IPS-11a (cell line): ENCODE data around the gene FOXK2.

ENCODE experiments used
- H3K4me3 ChIP-seq: one replicate; pipeline ENCODE4 v1.5.1; 2013; ENCODE audit warnings: low read depth, low read length, control low read depth

Gene FOXK2

DNA sequence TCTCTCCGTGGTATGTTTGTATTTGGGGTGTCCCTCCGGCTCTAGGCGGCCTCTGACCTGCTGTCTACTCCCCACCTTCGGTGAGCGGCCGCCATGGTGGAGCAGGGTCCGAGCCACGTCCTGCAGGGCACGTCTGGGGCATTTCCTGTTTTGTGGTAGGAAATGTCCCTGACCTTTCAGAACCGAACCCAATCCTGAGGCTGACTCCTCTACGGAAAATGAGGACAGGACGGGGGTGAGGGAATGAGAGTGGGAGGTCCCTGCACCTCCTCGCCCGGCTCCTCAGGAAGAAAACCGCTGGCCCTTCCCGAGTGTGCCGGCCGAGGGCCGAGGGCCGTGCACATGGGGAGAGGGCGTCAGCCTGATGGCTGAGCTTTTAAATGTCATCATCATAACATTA is 83.0 kb downstream of the FOXK2 start:
- H3K4me3 ChIP-seq = no peak overlapping the region

DNA sequence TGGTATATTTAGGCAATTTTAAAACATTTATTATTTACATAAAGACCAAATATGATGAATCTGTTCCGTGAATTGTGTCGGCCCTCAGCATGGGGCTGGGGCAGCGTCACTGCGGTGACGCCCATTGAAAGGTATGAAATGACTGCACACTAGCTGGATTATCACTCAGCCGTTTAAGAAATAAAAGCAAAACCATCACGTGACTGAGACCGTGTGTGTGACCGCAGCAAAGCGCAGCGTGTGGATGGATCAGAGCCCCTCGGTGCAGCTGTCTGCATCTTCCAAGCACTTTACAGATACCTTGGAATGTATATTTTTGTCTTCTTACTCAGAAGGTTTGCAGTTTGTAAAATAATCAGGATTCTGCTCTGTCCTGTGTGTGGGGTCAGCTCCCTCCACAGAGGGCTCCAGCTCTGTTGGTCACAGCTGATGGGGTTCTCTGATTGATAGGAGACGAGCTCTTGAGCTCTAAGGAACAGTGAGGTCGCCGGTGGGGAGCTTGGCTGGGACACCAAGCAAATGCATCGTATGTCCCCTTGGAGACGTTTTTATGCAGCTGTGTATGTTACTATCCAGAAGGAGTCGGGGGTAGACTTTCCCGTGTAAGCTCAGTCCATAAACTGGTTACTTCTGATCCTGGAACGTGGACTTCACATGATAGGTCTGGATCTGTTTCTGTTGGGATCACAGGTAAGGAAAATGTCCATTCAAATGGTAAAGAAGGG is 83.6 kb downstream of the FOXK2 start:
- H3K4me3 ChIP-seq = no peak overlapping the region

DNA sequence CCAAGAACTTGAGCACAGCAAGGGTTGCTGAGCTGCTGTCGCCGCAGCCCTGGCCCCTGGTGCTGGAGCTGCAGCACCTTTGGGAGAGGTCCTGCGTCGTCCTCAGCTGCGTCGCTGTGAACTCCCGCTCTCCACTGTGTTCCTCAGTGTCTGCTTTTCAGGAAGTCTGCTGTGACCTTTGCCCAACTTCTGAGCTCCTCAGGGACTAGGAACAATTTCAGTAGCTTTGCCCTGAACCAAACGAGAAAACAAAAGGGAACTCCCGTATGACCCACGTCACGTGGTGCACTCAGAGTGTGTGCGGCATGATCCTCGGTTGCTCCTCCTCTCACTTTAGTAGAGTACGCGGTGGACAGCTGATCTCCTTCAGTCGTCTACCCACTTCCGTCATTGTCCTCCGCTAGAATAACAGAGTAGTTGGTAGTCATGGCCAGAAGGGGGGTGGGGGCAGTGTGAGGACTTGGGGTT is 84.5 kb downstream of the FOXK2 start:
- no peak overlapping the region for H3K4me3 ChIP-seq

DNA sequence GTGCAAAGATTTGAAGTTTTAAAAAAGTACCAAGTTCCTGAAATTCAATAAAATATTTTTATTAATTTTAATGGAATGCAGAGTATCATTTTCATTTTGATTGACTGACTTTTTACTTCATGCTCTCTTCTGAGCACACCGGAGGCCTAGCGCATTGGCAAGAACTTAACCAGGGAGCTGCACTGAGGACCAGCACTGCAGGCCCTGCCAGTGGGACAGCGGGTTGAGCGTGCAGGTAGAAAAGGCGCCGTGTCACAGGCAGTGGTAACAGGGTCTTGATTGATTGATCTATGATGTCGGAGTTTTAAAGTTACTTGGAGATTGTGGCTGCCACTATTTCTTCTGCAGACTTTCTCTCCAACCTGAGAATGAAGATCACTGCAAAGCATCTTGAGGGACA is 85.0 kb downstream of the FOXK2 start:
- H3K4me3 ChIP-seq = no peak overlapping the region

DNA sequence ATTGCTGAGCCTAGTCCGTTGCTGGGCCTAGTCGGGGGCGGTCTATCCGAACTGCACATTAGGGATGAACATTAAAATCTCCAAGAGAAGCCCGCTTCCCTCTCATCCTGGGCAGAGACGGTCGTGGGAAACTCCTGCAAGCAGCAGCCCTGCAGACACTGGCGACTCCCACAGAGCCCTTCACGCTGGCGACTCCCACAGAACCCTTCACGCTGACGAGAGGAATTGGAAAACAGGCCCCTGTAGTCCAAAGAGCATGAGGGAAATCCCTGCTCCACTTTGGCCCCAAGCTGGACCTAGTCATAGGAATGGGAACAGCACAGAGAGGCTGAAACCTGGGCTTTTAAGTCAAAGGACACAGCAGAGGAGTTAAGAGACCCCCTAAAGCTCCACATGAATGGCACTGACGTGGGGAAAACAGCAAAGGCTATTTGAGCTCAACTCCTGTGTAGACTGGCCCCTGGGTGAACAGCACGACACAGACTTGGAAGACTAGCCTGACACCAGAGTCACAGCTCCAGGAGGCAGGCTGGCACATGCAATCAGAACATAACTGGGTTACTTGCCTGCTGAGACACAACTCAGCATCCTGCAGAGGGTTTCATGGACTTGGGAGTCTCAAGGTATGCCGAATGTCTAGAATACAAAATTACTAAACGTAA is 86.5 kb downstream of the FOXK2 start:
- H3K4me3 ChIP-seq = no peak overlapping the region

DNA sequence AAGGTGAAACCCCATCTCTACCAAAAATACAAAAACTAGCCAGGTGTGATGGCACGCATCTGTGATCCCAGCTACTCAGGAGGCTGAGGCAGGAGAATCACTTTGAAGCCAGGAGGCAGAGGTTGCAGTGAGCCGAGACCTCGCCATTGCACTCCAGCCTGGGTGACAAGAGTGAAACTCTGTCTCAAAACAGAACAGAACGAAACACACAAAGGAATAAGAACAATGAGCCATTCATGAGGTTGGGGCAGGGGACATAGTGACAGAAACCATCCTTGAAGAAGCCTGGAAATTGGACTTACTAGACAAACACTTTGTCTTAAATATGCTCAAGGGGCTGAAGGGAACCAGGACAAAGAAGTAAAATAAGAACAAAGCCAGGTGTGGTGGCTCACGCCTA is 89.3 kb downstream of the FOXK2 start:
- no peak overlapping the region for H3K4me3 ChIP-seq

DNA sequence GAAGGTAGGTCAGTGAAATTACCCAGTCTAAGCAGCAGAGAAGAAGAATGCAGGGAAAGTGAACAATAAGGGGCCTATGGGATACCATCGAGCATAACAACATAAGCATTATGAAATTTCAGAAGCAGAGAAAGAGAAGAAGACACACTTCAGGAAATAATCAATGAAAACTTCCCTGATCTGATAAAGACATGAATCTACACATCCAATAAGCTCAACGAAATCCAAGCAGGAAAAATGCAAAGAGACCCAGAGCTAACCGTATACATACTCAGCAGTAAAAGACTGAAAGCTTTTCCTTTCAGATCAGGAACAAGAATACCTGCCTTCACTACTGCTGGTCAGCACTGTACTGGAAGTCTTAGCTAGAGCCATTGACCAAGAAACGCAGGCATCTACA is 90.1 kb downstream of the FOXK2 start:
- H3K4me3 ChIP-seq = no peak overlapping the region

DNA sequence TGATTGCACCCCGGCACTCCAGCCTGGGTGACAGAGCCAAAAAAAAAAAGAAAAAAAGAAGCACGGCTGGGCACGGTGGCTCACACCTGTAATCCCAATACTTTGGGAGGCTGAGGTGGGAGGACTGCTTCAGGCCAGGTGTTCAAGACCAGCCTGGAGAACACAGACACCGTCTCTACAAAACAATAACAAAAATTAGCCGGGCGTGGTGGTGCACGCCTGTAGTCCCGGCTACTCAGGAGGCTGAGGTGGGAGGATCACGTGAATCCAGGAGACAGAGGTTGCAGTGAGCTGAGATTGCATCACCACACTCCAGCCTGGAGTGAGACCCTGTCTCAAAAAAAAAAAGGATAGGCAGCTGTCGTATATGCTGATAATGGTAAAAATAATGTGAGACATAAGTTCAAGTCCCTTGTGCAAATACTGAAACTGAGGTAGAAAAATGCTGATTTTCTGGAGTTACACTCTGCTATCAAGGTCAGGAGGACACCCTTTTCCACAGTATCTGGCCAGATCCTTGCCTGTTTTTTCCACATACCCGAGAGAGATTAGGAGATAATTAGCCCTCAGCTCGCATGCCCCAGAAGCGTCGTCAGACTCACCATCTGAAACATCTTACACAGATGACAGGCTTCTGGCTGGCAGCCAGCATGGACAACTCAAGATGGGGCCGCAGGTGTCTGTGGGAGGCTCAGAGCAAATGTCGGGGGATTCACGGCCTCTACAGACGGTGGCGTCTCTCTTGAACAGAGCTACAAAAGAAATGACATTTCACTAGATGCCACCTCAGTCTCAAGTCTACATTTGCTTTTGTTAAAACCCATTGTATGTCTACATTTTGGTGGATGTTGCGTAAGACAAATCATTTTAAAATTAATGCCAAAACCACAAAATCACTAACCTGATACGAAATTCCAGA is 91.9 kb downstream of the FOXK2 start:
- H3K4me3 ChIP-seq = no peak overlapping the region

DNA sequence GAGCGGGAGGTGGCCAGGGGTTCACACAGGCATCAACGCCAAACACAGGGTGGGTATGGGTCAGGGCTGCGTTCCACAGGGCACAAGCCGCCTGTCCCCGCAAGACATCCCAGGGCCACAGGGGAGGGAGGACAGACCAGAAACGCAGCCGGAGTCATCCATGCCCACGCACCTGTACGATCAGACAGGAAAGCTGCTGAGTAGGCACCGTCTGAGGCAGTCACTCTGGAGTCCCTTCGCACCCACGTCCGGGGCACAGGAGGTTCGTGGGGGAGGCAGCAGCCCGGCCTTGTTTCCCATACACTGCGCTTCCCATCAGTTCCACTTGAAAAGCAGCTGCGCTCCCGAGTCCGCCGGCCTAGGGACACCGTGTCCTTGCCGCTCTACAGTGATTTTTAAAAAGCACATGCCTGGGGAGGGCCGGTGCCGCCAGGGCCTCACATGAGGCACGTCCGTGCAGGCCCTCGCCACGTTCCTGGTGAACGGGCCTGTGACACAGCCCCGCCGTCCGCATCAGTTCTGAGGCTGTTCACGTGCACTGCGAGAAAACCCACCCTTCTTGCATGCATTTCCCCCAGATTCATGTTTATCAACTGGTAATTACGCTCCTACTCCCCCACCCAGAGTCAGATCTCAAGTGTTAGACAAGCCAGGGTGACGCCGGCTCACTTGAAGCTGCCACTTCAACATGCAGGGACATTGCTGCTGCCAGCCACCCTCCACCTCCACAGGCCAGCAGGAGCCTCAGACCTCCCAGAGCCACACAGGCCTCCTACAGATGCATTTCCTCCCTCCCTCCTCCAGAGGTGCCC is 94.0 kb downstream of the FOXK2 start:
- H3K4me3 ChIP-seq = no peak overlapping the region

DNA sequence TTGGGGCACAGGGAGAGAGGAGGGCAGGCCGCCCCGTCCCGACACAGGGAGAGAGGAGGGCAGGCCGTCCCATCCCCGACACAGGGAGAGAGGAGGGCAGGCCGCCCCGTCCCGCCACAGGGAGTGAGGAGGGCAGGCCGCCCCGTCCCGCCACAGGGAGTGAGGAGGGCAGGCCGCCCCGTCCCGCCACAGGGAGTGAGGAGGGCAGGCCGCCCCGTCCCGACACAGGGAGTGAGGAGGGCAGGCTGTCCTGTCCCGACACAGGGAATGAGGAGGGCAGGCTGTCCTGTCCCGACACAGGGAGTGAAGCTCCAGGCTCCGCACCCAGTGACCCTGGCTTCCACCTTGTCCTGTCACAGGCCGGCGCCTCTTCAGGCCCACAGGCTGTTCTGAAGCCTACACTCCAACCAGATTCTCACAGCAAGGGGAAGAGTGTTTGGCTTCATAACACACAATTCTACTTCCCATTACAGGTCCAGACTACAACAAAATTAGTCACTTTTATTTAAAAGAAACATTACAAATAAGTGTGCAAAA is 94.6 kb downstream of the FOXK2 start:
- no peak overlapping the region for H3K4me3 ChIP-seq

DNA sequence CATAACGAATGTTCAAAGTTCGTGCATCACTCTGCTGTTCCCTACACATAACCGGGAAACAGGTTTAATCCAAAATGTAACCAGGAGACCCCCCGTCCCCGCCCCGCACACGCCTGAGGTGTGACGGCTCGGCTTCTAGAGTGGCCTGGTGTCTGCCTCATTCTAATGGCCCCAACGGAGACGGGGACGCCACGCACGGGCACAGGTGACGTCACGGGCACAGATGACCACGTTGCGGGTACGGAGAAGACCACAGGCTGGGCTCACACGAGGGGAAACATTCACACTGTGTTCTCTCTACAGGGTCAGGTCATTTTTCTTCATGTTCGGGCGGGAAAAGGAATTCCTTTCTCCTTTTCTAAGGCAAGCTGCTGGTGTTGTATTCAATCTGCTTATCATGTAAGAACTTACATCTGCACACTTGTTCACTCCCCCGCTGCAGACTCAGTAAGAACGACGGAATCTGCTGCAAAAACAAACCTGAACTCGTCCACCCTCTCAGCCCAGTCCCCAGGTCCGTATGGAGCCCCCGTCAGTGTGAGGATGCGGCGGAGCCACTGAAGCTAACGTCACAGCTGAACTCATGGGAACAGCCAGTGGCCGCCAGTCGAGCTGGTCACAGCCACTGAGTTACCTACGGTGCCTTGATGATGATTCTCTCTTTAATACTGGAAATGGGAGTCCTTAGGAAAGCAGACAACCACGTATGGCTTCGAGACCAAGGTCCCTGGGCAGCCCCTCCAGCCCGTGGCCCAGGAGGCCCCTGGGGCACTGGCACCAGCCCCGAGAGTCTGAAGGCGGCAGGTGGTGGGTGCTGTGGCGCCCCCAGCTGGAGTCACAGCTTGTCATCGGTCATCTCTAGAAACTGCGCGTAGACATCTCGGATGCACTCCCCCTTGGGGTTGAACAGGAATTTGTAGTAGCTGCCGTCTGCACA is 95.8 kb downstream of the FOXK2 start:
- H3K4me3 ChIP-seq = no peak overlapping the region

DNA sequence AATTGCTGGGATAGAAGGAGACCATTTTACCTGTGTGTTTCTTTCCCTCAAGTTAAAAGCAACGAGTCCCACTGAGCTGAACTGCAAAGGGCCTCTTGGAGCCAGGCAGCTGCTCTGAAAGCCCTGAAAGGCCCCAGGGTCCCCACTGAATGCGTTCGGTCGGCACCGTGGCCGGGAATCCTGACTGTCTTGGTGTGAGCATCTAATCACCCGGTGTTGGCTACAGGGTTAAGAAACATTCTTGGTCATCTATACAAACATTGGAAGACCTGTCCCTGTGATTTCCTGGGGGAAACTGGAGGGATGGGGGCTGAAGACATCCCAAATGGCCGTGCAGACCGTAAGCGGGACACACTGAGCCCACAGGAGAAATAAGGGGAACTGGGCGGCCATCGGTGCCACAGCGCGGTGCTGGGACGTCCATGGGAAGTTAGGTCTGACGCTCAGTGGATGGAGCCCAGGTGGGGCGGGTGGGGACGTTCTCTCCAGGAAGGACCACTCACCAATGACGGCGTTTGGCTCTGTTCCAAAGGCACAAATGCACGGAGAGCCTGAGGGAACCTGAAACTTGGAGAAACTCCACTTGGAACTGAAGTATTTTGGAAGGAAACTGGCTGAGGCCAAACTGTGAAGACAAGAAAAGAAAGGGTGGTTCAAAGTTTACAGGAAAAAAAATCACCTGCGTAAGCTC is 96.6 kb downstream of the FOXK2 start:
- H3K4me3 ChIP-seq = no peak overlapping the region

DNA sequence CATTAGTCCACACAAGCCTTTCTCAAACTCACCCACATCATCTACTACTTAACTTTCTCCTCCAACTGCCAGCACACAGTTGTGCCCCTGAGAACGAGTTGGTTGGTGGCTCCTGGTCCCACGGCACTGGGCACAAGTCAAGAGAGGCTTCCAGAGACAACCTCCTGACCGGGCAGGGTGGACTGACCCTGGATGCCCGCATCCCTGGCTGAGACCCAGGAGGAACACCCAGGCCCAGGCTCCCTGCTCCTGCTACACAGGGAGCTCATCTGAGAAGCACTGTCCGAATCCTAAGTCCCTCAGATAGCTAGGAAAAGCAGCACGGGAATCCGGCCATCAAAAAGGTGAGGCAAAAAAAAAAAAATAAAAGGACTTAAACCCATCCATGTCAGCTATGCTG is 99.7 kb downstream of the FOXK2 start:
- H3K4me3 ChIP-seq = no peak overlapping the region

DNA sequence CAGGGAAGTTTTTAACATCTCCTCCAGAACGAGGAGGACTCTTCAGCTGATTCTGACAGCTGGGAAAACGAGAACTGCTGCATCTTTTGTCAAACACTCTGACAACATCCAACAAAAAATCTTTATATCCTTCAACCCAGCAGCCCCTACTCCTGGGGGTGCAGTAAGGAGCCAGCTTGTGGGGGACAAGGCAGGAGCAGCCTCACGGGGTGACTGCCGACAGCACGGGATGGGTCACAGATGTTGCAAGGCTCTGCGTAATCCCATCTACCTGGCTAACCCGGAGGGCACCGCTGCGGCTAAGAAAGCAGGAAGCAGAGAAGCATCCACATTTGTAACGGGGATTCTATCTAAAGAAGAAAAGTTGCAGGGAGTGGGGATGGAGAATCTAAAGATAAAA is 100.1 kb downstream of the FOXK2 start:
- H3K4me3 ChIP-seq = no peak overlapping the region

DNA sequence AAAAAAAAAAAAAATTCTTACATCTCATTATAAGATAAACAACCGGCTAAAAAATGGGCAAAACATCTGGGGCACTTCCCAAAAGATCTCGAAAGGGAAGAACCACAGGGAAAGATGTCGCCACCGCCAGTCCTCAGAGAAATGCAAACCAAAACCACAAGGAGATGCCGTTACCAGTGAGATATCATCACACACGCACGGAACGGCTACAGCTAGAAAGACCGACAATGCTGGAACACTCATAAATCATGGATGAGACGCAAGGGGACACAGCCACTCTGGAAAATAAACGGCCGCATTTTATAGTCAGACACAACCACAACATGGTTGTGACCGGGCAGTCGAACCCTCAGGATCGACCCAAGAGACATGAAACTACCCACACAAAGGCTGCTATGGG is 104.2 kb downstream of the FOXK2 start:
- no peak overlapping the region for H3K4me3 ChIP-seq

DNA sequence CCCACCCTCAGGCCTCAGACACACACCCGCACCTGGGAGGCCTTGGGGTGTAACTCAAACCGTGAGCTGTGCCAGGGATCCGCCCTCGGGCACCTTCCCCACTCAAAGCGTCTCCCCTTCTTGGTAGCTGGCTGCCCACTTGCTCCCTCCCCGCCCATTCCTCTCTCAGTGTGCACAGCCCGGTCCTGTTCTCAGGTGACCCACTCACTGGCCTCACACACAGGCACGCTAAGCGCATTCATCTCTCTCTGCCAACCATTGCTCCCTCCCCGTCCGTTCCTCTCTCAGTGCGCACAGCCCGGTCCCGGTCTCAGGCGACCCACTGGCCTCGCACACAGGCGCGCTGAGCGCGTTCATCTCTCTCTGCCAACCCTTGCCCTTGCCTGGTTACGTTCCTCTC is 107.9 kb downstream of the FOXK2 start:
- H3K4me3 ChIP-seq = no peak overlapping the region

DNA sequence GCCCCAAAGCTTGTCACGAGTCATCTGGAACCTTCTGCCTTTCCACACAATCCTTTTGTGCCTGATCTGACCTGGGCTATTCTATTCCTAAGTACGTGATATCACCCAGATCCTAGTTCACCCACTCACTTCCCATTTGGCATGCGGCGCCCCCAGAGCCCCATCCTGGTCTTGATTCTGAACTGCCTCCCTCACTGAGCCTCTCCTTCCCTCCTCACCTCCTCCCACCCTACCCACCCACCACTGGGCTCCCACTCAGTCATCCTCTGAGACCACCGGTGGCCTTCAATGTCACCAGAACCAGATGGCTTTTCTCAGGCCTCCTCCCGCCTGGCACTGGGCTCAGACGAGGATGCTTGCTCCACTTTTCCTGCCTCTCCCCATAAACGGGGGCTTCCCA is 110.2 kb downstream of the FOXK2 start:
- H3K4me3 ChIP-seq = no peak overlapping the region

DNA sequence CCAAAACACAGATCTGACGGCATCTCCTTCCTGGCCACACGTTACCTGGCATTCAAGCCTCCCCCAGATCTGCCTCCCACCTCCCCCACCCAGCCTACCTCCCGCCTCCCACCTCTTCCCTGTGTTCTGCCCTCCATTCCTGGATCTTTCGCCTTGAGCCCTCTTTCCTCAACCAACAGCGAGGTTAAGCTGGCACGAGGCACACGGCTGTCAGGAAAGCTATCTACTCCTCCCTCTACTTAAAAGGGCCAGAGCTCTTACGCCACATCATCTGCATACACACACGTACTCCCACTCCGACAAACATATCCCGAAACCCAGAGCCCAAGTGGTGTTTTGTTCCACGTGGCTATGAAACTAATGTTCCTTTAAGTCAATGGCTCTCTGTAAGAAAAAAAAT is 110.7 kb downstream of the FOXK2 start:
- no peak overlapping the region for H3K4me3 ChIP-seq

DNA sequence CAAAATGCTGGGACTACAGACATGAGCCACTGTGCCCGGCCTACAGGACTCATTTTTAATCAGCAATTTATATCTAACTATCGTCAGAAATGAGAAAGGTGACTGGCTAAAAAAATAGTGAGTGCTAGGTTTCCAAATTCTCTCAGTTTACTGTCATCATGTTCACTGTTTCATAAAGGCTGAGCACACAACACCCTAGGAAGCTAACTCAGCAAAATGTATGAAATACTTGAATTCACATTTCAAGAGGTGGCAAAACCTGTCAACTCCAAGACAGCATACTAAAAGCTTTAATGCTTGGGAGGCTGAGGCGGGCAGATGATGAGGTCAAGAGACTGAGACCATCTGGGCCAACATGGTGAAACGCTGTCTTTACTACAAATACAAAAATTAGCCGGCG is 112.0 kb downstream of the FOXK2 start:
- no peak overlapping the region for H3K4me3 ChIP-seq
